ENCODE measurements around the gene C19orf67.
A peak's percentile ranks its signal among the peaks of the same experiment; 100 is the strongest.

The C19orf67 gene

GRCh38 chr19:14107581-14108461 is 22.2 kb upstream of the C19orf67 start:
- DNase-seq = no peak

- no peak for DNase-seq
Measured at GRCh38 chr19:14106840-14107239, 21.3 kb upstream of the C19orf67 start.

- DNase-seq = no peak
Measured at GRCh38 chr19:14105680-14106079, 20.1 kb upstream of the C19orf67 start.

- DNase-seq = no peak
Measured at GRCh38 chr19:14103310-14103709, 17.7 kb upstream of the C19orf67 start.

GRCh38 chr19:14102756-14103155 is 17.2 kb upstream of the C19orf67 start:
- no peak for DNase-seq

- DNase-seq = no peak
Measured at GRCh38 chr19:14102102-14102696, 16.6 kb upstream of the C19orf67 start.

- no peak for DNase-seq
Measured at GRCh38 chr19:14101003-14101545, 15.5 kb upstream of the C19orf67 start.

GRCh38 chr19:14097532-14098151 is 12.1 kb upstream of the C19orf67 start:
- no peak for DNase-seq

GRCh38 chr19:14096272-14096992 is 10.8 kb upstream of the C19orf67 start:
- DNase-seq = no peak

- no peak for DNase-seq
Measured at GRCh38 chr19:14094854-14095253, 9.3 kb upstream of the C19orf67 start.

- no peak for DNase-seq
Measured at GRCh38 chr19:14093117-14093823, 7.7 kb upstream of the C19orf67 start.

GRCh38 chr19:14091813-14092462 is 6.4 kb upstream of the C19orf67 start:
- no peak for DNase-seq

GRCh38 chr19:14091081-14091812 is 5.7 kb upstream of the C19orf67 start:
- DNase-seq = peak; percentile 89 to 90

- peak; percentile 89 to 90 for DNase-seq
Measured at GRCh38 chr19:14090509-14091080, 5.0 kb upstream of the C19orf67 start, which contains the start of gene SAMD1. Gene SAMD1, minus strand, starts transcription at chr19:14090751.

- DNase-seq = peak in 1 of 2 experiments; percentile 32
Measured at GRCh38 chr19:14089662-14090508, 4.3 kb upstream of the C19orf67 start.

- peak in 1 of 2 experiments; percentile 14 for DNase-seq
Measured at GRCh38 chr19:14089412-14089661, 3.8 kb upstream of the C19orf67 start.

- DNase-seq = no peak
Measured at GRCh38 chr19:14088634-14089411, 3.2 kb upstream of the C19orf67 start.

- no peak for DNase-seq
Measured at GRCh38 chr19:14086098-14086497, 515 bp upstream of the C19orf67 start.

GRCh38 chr19:14082675-14082960 is 3.0 kb downstream of the C19orf67 start:
- DNase-seq = no peak
